Stimulated activated CD8-positive, alpha-beta memory T cell treated with anti-CD3 and anti-CD28 coated beads, Interleukin-4, amount 100 ng/mL, for 4 hours (primary cell): ENCODE measurements around the gene WWOX.

Experiments used
- DNase-seq, 2 donors: peaks; one replicate each; pipeline ENCODE4 v3.0.0-alpha.2; 2020; ENCODE audit warnings: low read depth in 2 of 2, low spot score in 1 of 2

WWOX gene

DNA sequence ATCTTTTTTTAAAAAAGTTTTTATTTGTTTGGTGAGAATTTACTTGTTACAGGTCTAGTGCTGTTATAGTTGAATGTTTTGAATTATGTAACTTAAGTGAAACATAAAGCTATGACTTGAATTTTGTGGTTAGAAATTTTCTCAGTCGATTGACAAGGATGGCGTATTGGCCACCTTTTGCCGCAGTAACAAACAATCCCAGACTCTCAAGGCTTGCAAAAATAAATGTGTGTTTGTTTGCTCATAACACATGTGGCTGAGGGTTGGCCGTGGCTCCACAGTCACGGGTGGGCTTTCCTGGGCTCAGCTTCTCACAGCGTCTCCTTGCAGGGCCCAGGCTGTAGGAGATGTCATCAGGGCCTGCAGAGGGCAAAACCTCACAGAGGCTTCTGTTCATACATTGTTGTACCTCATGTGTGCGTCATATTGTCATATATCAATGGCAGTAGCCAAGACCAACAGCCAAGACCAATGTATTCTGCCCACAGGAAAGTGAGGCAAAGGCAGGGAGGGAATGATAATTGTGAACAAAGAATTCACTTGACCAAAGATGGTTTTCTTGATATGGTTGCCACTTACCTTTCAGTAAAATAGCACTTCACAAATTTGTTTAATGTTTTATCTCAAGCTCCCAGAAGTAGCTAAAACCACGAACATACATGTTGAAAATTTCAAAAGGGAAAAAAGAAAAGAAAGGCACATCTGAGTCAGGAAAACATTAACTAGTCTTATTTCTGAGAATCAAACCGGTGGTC, 93.5 kb downstream of the WWOX start:
- no peak for DNase-seq

DNA sequence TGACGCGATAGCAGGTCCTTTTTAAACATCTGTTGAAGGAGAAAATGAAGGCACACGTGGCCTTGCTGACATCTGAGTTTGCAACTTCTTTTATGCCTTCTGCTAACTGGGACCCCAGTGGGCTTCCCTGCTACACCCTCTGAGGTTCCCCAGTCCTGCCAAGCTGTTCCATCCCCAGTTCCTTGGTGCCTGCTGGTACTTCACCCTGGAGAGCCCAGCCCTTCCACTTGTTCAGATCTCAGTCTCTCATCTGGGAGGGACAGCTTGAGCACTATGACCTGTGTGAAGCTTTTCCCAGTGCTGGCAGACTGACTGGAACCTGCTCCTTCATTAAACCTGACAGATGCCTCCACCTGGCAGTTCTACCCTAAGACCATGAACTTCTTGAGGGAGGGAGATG, 95.5 kb downstream of the WWOX start:
- no peak for DNase-seq

DNA sequence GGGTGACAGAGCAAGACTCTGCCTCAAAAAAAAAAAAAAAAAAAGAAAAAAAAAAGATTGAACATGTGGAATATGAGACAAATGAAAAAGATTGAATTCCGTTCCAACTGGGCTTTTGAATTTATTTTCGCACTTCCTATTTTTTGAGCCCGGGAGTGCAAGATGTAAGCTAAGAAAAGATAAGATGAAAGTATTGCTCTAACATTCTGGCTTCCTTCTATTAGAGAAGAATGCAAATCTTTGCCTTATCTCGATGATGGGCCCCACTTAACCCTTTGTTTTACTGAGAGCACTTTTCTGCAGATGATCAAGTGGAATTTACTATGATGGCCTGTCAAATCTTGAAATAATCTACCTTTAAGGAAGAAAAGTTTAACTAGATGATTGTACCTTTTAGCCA, 96.3 kb downstream of the WWOX start:
- DNase-seq, result no peak

DNA sequence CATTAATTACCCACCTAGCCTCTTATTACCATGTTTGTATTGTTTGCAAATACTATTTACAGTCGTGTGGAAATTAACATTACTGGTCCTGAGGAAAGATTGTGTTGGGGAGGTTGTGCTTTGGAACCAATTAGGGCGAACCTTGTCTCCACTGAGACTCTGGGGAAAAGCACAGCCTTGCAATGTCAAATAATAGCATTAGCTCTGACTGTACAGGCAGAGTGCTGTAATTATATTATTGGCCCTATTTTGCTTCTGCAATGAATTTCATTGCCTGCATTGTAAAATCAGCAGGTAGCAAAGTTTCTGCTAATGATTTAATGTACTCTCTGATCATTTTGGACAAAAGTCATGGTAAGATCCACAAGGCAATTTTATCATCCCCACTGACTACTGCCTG, 97.0 kb downstream of the WWOX start:
- no peak for DNase-seq

DNA sequence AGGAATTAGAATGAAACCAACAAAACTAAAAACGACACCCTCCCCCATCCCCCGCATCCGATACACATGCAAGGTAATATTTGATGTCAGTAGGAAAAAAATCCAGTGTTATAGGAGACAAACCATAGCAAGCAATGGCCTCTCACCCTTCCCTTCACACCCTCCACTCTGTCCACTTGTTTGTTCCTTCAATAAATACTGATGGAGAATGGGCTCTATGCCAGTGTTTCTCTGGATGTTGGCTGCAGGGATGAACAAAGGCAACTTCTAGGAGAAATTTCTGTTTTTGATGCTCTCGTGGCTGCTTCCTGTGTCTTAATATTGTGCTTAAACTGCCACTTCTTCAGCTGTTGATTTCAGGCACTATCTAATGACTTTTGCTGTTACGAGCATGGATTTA, 98.8 kb downstream of the WWOX start:
- DNase-seq, result no peak

DNA sequence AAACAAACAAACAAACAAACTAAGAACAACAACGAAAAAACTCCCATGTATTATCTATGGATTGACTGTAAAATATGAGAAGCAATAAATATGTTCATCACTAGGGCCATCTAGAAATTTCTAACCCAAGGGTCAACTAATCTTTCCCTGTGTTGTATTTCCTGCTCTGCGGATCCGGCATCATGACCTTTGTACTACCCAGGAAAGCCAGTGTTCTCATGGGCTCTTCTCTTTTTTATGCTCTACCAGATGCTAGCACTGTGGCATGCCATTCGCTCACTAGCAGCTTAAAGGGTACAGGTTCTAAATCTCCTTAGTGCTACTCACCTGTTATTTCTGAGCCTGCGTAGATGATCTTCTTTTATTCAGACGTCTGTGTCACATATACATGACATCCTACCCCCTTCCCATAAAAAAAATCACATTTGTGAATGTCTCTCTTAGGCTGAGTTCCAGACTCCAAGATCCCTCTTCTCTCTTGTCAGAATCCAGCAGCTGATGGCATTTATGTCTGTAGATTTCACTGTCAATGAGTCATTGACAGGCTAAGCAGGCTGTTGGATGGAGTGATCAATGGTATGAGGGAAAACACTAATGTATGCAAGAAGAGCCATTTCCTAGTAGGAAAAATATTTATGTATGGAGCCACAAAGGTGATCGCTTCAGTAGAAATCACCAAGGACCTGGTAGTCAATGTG, 100.0 kb downstream of the WWOX start:
- no peak for DNase-seq

DNA sequence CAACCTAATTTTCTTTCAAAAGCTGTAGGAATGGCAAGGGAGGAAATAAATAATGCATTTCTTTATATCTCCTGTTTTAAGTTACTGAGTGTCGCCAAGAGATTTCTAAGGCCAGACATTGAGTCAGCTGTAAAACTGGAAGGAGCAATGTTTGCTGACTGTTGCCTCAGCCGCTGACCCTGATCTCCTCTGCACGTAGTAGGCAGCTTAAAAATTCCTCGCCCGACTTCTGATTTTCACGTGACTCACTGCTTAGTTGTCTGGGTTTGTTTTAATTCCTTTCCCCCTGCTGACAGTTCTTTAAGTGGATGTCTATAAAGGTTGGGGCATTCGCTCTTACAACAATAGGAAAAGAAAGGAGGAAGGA, 100.6 kb downstream of the WWOX start:
- DNase-seq, result no peak

DNA sequence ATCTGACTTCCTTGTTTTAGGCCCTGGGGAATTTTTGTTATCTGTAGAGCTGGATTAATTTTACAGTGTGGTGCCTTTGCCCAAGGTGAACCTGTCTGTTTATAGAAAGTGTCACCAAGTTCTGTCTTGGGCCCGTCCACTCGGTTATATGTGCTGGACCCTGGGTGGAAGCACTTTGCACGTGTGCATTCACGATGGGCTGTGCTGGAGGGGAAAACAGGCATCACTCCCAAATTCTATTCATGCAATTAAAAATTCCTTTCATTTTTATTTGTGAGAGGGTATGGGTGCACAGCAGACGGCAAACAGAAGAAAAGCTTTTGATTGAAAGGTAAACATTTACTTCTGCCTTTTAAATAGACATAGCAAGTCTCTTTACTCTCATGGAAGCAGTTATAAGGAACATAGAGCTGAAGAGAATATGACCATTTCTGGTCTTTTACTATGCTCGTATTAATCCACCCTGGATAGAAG, 101.2 kb downstream of the WWOX start:
- DNase-seq, result no peak

DNA sequence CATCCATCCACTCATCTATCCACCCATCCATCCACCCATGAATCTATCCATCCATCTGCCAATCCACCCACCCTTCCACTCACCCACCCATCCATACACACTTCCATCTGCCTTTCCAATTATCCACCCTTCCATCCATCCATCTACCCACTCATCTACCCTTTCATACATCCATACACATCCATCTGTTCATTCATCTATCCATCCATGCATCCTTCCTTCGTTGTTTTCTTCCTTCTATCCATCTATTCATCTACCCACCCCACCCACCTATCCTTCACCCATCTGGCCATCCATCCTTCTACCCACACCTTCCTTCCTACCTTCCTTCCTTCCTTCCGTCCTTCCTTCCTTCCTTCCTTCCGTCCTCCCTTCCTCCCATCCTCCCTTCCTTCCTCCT, 106.1 kb downstream of the WWOX start:
- DNase-seq, result no peak

DNA sequence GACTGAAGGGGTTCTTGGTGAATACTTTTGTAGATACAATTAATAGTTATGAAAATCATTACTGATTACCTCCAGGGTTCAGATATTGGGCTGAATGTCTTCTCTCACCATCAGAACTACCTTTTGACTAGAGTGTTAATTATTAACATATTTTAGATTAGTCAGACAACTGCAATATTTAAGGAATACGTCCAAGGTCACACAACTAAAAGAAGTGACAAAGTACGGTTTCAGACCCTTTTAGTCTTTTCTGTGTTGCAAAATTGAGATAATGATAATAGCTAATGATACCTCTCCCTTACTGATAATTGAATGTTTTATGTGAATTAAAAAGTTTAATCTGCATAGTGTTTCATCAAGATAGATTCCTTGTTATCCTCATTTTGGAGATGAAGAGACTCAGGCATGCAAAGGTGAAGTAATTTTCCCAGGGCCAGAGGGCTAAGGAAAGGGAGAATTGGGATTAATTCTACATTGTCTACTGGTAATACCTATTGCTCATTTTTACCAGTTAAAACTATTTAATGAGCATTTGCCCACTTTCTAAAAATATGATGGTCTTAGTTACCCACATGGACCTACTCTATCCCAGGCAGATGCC, 107.3 kb downstream of the WWOX start:
- no peak for DNase-seq

DNA sequence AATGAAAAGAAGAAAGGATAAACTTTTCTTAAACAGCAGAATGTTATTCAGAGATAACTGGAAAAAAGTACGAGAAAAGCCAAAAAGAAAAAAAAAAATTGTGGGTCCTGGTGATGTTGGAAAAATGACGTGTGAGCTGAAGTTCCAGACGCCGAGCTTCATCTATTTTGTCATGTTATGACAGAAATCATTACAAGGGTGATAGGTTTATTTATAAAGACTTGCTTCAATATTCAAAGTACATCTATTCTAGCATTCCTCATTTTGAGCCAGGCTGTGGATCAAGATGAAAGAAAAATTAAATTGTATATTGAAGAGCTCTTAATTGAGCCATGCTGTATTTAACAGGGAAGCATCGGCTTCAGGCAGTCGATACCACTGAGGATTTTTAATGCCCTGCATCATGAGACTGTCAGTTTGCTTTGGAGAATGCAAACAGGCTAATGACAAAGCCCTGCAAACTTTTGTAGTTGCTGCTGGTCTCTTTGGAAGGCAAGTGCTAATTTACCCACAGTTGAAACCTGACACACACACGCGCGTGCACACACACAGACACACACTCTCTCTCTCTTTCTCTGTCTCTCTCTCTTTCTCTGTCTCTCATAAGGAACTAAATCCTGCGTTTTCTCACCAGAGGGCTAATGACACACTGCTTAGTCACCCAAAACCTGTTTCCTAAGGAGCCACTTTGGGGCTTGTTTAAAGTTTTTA, 110.7 kb downstream of the WWOX start:
- no peak for DNase-seq

DNA sequence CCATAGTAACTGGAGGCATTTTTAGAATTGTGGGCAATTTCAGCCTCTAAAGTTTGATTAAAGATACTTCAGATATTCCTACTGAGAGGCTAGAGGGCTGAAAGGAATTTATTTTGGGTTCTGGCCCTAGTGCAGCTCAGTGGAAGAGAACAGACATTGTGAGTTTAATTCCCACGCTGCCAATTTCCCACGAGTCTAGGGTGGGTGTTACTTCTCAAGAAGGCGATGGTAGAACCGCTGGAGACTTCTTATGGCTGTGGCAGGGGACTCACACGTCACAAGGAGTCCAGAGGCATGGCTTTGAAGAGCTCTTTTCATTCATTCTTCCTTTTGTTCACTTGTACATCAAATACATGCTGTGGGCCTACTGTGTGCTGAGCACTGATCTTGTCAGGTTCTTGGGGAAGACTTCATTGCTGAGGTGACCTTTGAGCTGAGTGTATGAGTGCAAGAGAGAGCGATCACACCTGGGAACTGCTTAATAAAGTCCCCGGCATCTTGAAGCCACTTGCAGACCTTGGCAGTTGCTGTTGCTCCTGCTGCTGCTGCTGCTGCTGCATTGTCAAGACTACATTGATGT, 111.7 kb downstream of the WWOX start:
- no peak for DNase-seq

DNA sequence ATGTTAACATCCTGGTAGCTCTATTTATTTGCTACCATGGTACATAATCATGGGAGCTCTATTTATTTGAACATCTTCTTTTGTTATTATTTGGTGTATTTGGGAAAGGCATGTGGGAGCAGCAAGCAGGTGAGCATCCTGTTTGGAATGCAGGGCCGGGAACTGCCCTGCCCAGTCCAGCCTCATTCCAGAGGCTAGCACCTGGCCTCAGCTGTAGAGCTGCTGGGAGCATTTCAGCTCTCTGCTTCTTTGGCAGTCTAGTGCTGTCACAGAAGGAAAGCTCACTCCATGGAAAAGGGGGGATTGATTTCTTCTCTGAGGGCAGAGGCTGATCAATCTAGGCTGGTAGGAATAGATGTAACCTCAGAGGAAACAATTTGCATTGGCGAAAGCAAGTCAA, 112.5 kb downstream of the WWOX start:
- DNase-seq, result no peak

DNA sequence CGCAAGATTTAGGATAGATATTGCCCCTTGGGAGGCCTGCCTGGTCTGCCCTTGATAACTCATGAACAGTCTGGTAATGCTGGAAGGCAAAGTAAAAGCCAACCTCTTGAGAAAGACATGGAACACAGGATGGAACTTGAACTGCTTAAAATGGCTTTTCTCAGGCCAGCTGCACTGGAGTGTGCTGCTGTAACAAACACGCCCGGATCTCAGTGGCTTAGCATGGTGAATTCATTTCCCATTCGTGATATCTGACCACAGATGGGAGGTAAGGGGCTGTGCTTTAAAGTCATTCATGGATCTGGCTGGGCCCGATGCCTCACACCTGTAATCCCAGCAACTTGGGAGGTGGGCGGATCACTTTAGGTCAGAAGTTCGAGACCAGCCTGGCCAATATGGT, 113.2 kb downstream of the WWOX start:
- DNase-seq, result no peak

DNA sequence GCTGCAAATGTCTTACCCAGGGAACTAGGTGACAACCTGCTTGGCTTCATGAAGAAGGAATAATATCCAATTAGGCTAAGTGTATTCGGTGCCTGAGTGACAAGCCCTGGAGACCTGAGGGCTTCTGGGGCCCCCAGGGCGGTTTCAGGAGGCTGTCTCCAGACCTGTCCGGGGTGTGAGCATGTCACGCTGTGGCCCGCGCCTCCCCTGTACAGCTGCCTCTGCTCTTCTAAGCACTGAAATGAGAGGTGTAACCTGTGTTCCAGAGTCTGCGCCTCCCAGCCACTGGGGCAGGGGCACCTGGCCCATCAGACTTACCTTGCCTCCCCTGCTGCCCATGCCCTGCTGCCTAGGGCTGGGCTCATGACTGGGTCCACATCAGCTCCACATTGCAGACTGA, 114.3 kb downstream of the WWOX start:
- DNase-seq, result no peak

DNA sequence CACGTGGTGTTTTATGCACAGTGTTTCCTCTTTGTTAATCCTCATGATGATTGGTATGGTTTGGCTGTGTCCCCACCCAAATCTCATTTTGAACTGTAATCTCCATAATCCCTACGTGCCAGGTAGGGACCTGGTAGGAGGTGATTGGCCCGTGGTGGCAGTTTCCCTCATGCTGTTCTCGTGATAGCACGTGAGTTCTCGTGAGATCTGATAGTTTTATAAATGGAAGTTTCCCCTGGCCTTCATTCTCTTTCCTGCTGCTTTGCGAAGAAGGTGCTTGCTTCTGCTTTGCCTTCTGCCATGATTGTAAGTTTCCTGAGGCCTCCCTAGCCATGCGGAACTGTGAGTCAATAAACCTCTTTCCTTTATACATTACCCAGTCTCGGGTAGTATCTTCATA, 115.8 kb downstream of the WWOX start:
- DNase-seq, result no peak

DNA sequence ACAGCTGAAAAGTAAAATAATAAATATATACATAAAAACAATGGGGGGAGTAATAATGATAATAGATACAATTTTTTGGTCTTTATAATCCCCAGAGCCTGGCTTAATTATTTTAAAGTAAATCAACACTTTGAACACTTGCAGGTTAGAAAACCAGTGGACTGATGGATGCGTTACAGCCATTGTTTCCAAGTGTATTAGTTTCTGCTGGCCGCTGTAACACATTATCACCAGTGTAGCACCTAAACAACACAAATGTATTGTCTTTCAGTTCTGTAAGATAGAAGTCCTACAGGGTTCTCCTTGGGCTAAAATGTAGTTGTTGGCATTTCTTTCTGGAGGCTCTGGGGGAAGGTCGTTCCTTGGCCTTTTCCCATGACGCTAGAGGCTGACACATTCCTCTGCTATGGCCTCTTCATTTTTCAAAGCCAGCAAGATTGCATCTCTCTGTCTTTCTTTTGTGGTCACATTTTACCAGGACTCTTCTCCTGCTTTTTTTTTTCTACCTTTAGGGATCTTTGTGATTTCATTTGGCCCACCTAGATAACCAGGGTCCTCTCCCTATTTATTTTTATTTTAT, 116.8 kb downstream of the WWOX start:
- DNase-seq, result no peak

DNA sequence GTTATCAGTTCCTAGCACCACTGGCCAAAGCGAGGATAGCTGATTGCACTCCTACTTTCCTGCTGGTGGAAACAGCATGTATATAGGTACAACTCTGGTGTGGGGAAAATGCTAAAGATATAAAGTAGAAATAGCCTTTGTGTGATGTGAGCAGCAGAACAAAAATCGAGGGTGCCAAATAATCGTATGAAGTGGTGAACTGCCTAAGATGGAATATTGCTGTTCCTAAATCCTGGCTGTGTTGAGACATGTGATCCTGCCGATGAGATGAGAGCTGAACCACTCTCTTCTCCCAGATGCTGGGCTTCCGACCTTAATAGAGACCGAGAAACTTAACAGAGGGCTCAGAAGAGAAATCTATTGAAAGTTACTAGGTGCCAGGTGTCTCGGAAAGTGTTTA, 117.8 kb downstream of the WWOX start:
- DNase-seq, result no peak

DNA sequence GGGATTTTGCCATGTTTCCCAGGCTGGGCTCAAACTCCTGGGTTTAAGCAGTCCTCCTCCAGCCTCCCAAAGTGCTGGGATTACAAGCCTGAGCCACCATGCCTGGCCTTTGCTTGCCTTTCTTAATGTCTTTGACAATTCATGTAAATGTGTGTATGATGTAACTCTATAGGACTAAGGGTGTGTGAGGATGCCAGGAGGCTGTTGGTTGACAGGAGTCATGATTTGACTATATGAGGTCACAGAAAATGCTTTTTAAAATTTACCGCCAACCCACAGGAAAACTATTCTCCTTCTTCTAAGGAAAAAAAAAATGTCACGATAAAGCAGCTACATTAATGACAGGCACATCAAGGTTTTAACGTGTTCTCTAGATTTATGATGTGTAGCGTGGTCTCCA, 118.8 kb downstream of the WWOX start:
- no peak for DNase-seq

DNA sequence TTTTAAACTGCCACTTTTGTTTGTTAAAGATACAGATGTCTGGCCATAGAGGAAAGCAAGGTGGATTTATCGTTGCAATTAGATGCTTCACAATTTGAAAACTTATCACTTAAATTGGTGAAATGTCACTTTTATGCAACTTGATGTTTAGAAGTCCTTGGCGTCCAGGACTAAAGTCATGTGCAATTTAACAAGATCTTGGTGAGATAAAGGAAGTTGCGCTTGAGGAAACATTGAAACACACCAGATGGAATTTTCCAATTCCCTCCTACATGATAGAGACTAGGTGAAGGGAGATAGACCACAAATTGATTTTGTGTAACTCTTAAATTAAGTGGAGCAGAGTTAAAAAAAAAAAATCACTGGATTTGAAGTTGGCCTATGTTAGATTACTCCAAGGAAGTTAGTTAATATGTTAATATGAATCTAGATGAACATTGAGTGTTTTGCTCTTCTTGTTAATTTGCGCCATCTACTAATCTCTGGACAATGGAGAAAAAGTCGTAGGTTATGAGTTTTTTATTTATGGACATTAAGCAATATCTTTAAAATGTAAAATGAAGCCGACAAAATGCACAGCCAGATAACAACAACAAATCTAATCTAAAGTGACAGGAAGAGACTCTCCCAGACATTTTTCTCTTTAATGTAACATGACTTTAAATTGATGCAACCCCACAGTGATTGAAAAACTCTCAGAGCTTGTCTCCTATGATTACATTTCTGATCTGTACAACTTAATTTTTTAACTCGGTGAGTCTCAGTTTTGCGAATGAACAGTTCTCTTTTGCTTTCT, 119.6 kb downstream of the WWOX start:
- no peak for DNase-seq
